K562 (cell line): ENCODE measurements around the gene TMX1. TPM values are rescaled to one million over a fixed set of nuclear protein-coding genes. Genes with fewer than 3 reads are reported as not detected.

ENCODE experiments used
- ATAC-seq: fragments of 200-7000 bp; cut with Tn5 transposase; 3 replicates; pipeline ENCODE4 v1.9.1; 2020; ENCODE audit warnings: moderate library complexity
- BruUV-seq: library from RNA; stranded (reverse); fragments of 400-500 nt; replicated peaks from 2 replicates; lab custom pipeline; 2021; lab: Mats Ljungman, UMichigan
- CTCF ChIA-PET: fragments of 300-600 bp; formaldehyde crosslinking; extraction: SDS; loops from one replicate; lab custom pipeline; 2021; ENCODE audit warnings: low intra/inter-chr PET ratio; lab: Yijun Ruan, JAX
- POLR2A ChIA-PET: fragments of 300-600, 350-650 bp; sonication (Branson Sonifier 250); formaldehyde crosslinking; extraction: SDS; loops from one replicate; lab custom pipeline; 2021; ENCODE audit warnings: antibody characterized with exemption, inconsistent platforms; lab: Yijun Ruan, JAX
- DNase-seq, 4 experiments: peaks; one replicate each; pipeline versions ENCODE4 v3.0.0 to v3.0.0-alpha.2; 2011 to 2018; ENCODE audit warnings: low spot score in 3 of 4, mixed read lengths in 3 of 4; ENCODE audit errors: extremely low read depth in 1 of 4
- FAIRE-seq: peaks from 2 replicates; lab custom pipeline; 2011; peaks lifted over from hg19 to GRCh38; lab: Jason Lieb, UNC
- H2AFZ ChIP-seq: 2 replicates; pipeline ENCODE4 v1.6.0; 2011; ENCODE audit warnings: low read depth, low read length, control low read depth, inconsistent platforms
- H3K27ac ChIP-seq: fragments of 200-600 bp; 3 replicates; pipeline ENCODE4 v1.8.0; 2011; ENCODE audit warnings: low read depth, mild to moderate bottlenecking, control low read depth, inconsistent platforms, low read length, moderate library complexity, mixed read lengths; ENCODE audit errors: extremely low read depth
- H3K27me3 ChIP-seq, 2 experiments: fragments of 300-600 bp in 1 of 2; 2 replicates in 1 of 2; 3 replicates in 1 of 2; pipeline versions ENCODE4 v1.6.0 to v1.8.0; 2011; ENCODE audit warnings: inconsistent platforms in 2 of 2, low read length in 2 of 2, mild to moderate bottlenecking in 1 of 2, mixed read lengths in 1 of 2, moderate library complexity in 1 of 2; ENCODE audit not compliant: control insufficient read depth in 2 of 2, insufficient read depth in 2 of 2
- H3K36me3 ChIP-seq: fragments of 300-600 bp; 3 replicates; pipeline ENCODE4 v1.8.0; 2011; ENCODE audit warnings: mild to moderate bottlenecking, low read length, inconsistent platforms; ENCODE audit not compliant: control insufficient read depth, insufficient read depth
- H3K4me1 ChIP-seq, 2 experiments: fragments of 200-600 bp in 1 of 2; replicated peaks in 1 of 2; 2 replicates in 1 of 2; 3 replicates in 1 of 2; pipeline versions ENCODE4 v1.5.1 to v1.8.0; 2011; ENCODE audit warnings: inconsistent platforms in 2 of 2, low read length in 2 of 2, mild to moderate bottlenecking in 1 of 2, mixed read lengths in 1 of 2, moderate library complexity in 1 of 2; ENCODE audit not compliant: control insufficient read depth in 2 of 2, insufficient read depth in 2 of 2
- H3K4me2 ChIP-seq: 2 replicates; pipeline ENCODE4 v1.6.1; 2011; ENCODE audit warnings: low read length, control low read depth, inconsistent platforms, mixed read lengths; ENCODE audit not compliant: insufficient read depth
- H3K4me3 ChIP-seq: fragments of 200-600 bp; sonication (generic), shearing (Covaris generic); 2 replicates; pipeline ENCODE4 v1.5.1; 2016; ENCODE audit warnings: control low read depth, inconsistent platforms
- H3K79me2 ChIP-seq: fragments of 200-600 bp; 3 replicates; pipeline ENCODE4 v1.8.0; 2011; ENCODE audit warnings: low read length, inconsistent platforms; ENCODE audit not compliant: control insufficient read depth, insufficient read depth
- H3K9ac ChIP-seq, 2 experiments: 2 replicates each; pipeline versions ENCODE4 v1.6.0 to v1.6.1; 2011; ENCODE audit warnings: low read depth in 2 of 2, low read length in 2 of 2, control low read depth in 1 of 2, inconsistent platforms in 1 of 2, mild to moderate bottlenecking in 1 of 2, mixed read lengths in 1 of 2; ENCODE audit not compliant: insufficient read depth in 1 of 2
- H3K9me1 ChIP-seq: one replicate; pipeline ENCODE4 v1.6.0; 2011; ENCODE audit warnings: inconsistent platforms, mild to moderate bottlenecking, low read length, moderate library complexity; ENCODE audit not compliant: control insufficient read depth, insufficient read depth
- H3K9me3 ChIP-seq: replicated peaks from 2 replicates; pipeline ENCODE4 v1.5.1; 2011; ENCODE audit warnings: low read depth, low read length, inconsistent platforms; ENCODE audit not compliant: control insufficient read depth, insufficient read depth
- H4K20me1 ChIP-seq: replicated peaks from 2 replicates; pipeline ENCODE4 v1.6.1; 2011; ENCODE audit warnings: low read length, inconsistent platforms, mixed read lengths; ENCODE audit not compliant: control insufficient read depth, insufficient read depth
- ATF7 ChIP-seq: fragments of 450-650 bp; IDR thresholded peaks from 2 replicates; pipeline ENCODE4 v1.7.1; 2014; ENCODE audit warnings: mild to moderate bottlenecking, moderate library complexity
- GABPA ChIP-seq: fragments of 200-800 bp; sonication (Bioruptor generic); conservative IDR thresholded peaks from 2 replicates; pipeline ENCODE4 v1.6.1; 2016; ENCODE audit warnings: low read depth, missing genetic modification characterization, missing compliant biosample characterization
- GABPB1 ChIP-seq: sonication (generic); formaldehyde crosslinking; IDR thresholded peaks from 2 replicates; pipeline ENCODE4 v1.8.0; 2022; ENCODE audit warnings: mild to moderate bottlenecking, missing genetic modification reagents
- HDGF ChIP-seq: fragments of 450-650 bp; IDR thresholded peaks from 2 replicates; pipeline ENCODE4 v1.6.1; 2016
- HNRNPLL ChIP-seq: fragments of 200-400 bp; formaldehyde crosslinking; IDR thresholded peaks from 2 replicates; pipeline ENCODE4 v1.6.1; 2017; ENCODE audit warnings: low read length, low read depth, mild to moderate bottlenecking; ENCODE audit not compliant: poor library complexity, severe bottlenecking
- KLF6 ChIP-seq: fragments of 250-450 bp; sonication (Bioruptor Pico); IDR thresholded peaks from 2 replicates; pipeline ENCODE4 v1.4.0; 2020; ENCODE audit warnings: mild to moderate bottlenecking, moderate library complexity, borderline replicate concordance
- MBD2 ChIP-seq: sonication (generic); IDR thresholded peaks from 2 replicates; pipeline ENCODE4 v1.6.1; 2016; ENCODE audit warnings: low read depth, borderline replicate concordance
- MXI1 ChIP-seq: IDR thresholded peaks from 2 replicates; pipeline ENCODE4 v1.6.1; 2011; ENCODE audit warnings: low read depth, mild to moderate bottlenecking, improper control_type of control experiment, low read length
- PHB2 ChIP-seq: fragments of 450-650 bp; IDR thresholded peaks from 2 replicates; pipeline ENCODE4 v1.6.1; 2017; ENCODE audit warnings: low read depth
- POLR2AphosphoS5 ChIP-seq: IDR thresholded peaks from 2 replicates; pipeline ENCODE4 v1.6.1; 2011; ENCODE audit warnings: mild to moderate bottlenecking, low read depth, low read length, moderate library complexity; ENCODE audit not compliant: control insufficient read depth, insufficient read depth
- RAD51 ChIP-seq: fragments of 450-650 bp; IDR thresholded peaks from 2 replicates; pipeline ENCODE4 v1.7.1; 2016; ENCODE audit warnings: low read depth, mild to moderate bottlenecking, borderline replicate concordance
- RBM14 ChIP-seq: fragments of 200-400 bp; formaldehyde crosslinking; IDR thresholded peaks from 2 replicates; pipeline ENCODE4 v1.6.1; 2018; ENCODE audit warnings: low read depth, mild to moderate bottlenecking, low read length, moderate library complexity, borderline replicate concordance; ENCODE audit not compliant: insufficient read depth
- THRAP3 ChIP-seq: fragments of 450-650 bp; IDR thresholded peaks from 2 replicates; pipeline ENCODE4 v1.6.1; 2016; ENCODE audit warnings: mild to moderate bottlenecking, inconsistent platforms, borderline replicate concordance
- ZFP30 ChIP-seq: fragments of 250-450 bp; sonication (Bioruptor Pico); IDR thresholded peaks from 2 replicates; pipeline ENCODE4 v1.8.0; 2022; ENCODE audit warnings: moderate library complexity, mild to moderate bottlenecking, inconsistent platforms, borderline replicate concordance
- ZNF217 ChIP-seq: sonication (generic); formaldehyde crosslinking; IDR thresholded peaks from 2 replicates; pipeline ENCODE4 v1.8.0; 2022; ENCODE audit warnings: mild to moderate bottlenecking, missing genetic modification reagents
- ZNF311 ChIP-seq: fragments of 250-450 bp; sonication (Bioruptor Pico); IDR thresholded peaks from 2 replicates; pipeline ENCODE4 v1.4.0; 2020; ENCODE audit warnings: mild to moderate bottlenecking, moderate library complexity
- ZNF316 ChIP-seq: fragments of 450-650 bp; IDR thresholded peaks from 2 replicates; pipeline ENCODE4 v1.6.1; 2016
- ZNF551 ChIP-seq: fragments of 250-450 bp; sonication (Bioruptor Pico); IDR thresholded peaks from 2 replicates; pipeline ENCODE4 v1.5.0; 2021; ENCODE audit warnings: mild to moderate bottlenecking, moderate library complexity
- WGBS: fragments of 100-300 bp; shearing (Covaris generic); methylation state at CpG from one replicate; pipeline ENCODE4 v1.1.6; 2016; ENCODE audit warnings: low coverage, mixed read lengths; ENCODE audit not compliant: insufficient coverage; ENCODE audit errors: missing lambda C conversion rate; 5-methylcytosine and 5-hydroxymethylcytosine counted together
- in situ Hi-C: fragments of 300-500 bp; cut with MboI; formaldehyde crosslinking; loops from 4 replicates; pipeline ENCODE4 v1.15.0; 2018; ENCODE audit warnings: inconsistent platforms, mixed read lengths
- intact Hi-C: fragments of 100-400 bp; cut with micrococcal nuclease; formaldehyde crosslinking; loops from 2 replicates; pipeline ENCODE4 v1.14.2; 2022
- polyA plus RNA-seq, 8 experiments: library from polyadenylated mRNA; depleted of rRNA in 4 of 8; stranded (reverse) in 5 of 8; unstranded in 3 of 8; fragments of >200 nt; fragmentation: Nextera tagmentation in 2 of 8; fragmentation: Illumina TruSeq in 1 of 8; extraction: Ambion mirVana in 2 of 8; extraction: Trizol in 1 of 8; gene quantifications; 2 replicates each; pipeline versions ENCODE4 v1.2.1 to v1.2.3, GENCODE V29; 2011 to 2014; ENCODE audit warnings: inconsistent platforms in 1 of 8, missing spikeins in 1 of 8
- total RNA-seq, 7 experiments: library from RNA; depleted of rRNA in 6 of 7; stranded (reverse); fragments of >200 nt in 6 of 7; fragmentation: Illumina TruSeq in 2 of 7; extraction: Trizol in 2 of 7; gene quantifications; 2 replicates each; pipeline versions ENCODE4 v1.2.1 to v1.2.3, GENCODE V29; 2011 to 2021; ENCODE audit warnings: low replicate concordance in 1 of 7
- TF ChIP-seq, protein P1 (sequence below): sonication (generic); formaldehyde crosslinking; IDR thresholded peaks from 2 replicates; pipeline ENCODE4 v1.8.0; 2022; ENCODE audit warnings: mild to moderate bottlenecking, missing genetic modification reagents

TMX1 gene
- total and polyA plus RNA-seq, 9 of the 15 experiments (the other 6 are each of a cell fraction or from before 2014, with no cell fraction given): 19.5 to 101 (median 34.7) TPM

DNA sequence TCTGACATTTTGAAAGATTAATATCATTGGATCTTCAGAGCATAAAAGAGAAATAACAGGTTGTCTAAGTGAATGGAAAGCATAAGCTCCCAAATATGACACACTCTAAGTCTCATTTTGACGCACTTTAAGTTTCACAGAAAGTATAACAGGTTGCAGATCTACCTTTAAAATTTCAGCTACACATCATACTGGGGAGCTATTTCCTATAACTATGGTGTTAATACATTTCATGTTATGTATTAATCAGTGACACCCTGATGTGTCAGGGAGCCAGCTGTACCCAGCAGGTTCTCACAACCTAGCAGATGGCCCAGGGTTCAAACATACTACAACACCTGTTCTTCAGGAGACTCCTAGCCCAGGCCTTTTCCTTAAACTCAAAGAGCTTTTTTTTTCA is 31.1 kb upstream of the TMX1 start:
- intact Hi-C loops (no loop called here), in situ Hi-C loops (no loop called here)
- H3K9me1 ChIP-seq: no peaks in the 10 kb centered on the region

More for the DNA sequence above, 31.1 kb upstream of the TMX1 start:
- no TSS peak for BruUV-seq
- Histone ChIP-seq H2AFZ (no peak overlapping the region), H3K79me2 (no peaks in the 10 kb centered on the region), H3K9me3 (no peaks in the 10 kb centered on the region), H3K9ac (no peak overlapping the region), H3K36me3 (no peaks in the 10 kb centered on the region), H3K27me3 (no peaks in the 10 kb centered on the region), H3K4me2 (no peak overlapping the region), H4K20me1 (no peaks in the 10 kb centered on the region), H3K4me3 (no peak overlapping the region), H3K4me1 (no peaks in the 10 kb centered on the region), H3K27ac (no peak overlapping the region)
- ChIA-PET CTCF (no interaction called here), POLR2A (no interaction called here)
- 0% methylated on average over 1 of the region's 1 CpG for WGBS
- TF ChIP-seq PHB2 (no peak), ATF7 (no peak), KLF6 (CRISPR knock-in tag) (no peak), THRAP3 (no peak), GABPB1 (no peak), HNRNPLL (no peak), ZNF311 (CRISPR knock-in tag) (no peak), ZFP30 (CRISPR knock-in tag) (no peak), MXI1 (no peak), ZNF217 (CRISPR knock-in tag) (no peak), ZNF316 (no peak), RAD51 (no peak), ZNF551 (CRISPR knock-in tag) (no peak), GABPA (tag) (no peak), MBD2 (no peak), HDGF (no peak), POLR2AphosphoS5 (no peak), RBM14 (no peak)
- TF ChIP-seq, protein P1, sequence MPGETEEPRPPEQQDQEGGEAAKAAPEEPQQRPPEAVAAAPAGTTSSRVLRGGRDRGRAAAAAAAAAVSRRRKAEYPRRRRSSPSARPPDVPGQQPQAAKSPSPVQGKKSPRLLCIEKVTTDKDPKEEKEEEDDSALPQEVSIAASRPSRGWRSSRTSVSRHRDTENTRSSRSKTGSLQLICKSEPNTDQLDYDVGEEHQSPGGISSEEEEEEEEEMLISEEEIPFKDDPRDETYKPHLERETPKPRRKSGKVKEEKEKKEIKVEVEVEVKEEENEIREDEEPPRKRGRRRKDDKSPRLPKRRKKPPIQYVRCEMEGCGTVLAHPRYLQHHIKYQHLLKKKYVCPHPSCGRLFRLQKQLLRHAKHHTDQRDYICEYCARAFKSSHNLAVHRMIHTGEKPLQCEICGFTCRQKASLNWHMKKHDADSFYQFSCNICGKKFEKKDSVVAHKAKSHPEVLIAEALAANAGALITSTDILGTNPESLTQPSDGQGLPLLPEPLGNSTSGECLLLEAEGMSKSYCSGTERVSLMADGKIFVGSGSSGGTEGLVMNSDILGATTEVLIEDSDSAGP (CRISPR knock-in tag): no peak
- no peak for DNase-seq
- FAIRE-seq: no peak
- ATAC-seq: no peak
